ENCODE data around the gene CD2BP2. TPM values are rescaled to one million over a fixed set of nuclear protein-coding genes. Genes with fewer than 3 reads are reported as not detected.
A peak's percentile ranks its signal among the peaks of the same experiment; 100 is the strongest.

The CD2BP2 gene
- total and polyA plus RNA-seq, 2 donors (not counting 1 experiment from before 2014, with no cell fraction given) = 26.1 to 80.1 TPM

DNA sequence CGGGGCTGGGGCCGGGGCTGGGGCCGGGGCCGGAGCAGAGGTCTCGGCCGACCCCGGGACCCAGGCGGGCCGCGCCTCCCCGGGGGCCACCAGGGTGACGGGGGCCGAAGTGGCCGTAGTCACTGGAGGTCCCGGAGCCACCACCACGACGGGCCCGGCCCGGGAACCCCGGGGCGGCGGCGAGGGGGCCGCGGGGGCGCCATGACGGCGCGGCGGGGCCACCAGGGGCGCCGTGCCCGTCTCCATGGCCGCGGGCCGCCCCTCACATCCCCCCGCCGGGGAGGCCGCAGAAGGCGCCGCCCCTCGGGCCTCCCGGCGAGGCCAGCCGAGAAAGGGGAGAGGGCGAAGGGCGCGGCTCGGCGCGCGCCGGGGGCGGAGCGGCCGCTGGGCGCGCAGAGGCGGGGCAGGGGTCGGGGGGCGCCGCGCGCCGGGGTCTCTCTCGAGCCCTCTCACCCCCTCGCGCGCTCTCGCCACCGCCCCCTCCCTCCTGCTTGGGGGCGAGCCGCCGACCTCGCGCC lies 14.9 kb upstream of the CD2BP2 start:
- ChIA-PET POLR2A (interaction anchor here (0.6 to 2.2 kb wide), 10 partner anchors 13 to 312 kb away, joined by 3 to 13 read pairs (median 5); partner anchors contain the start of genes ALDOA, FBRS, SEPTIN1 and TBX6), CTCF (interaction anchor here (0.9 to 4.0 kb wide), 8 partner anchors 13 to 278 kb away, joined by 3 to 37 read pairs (median 8); partner anchors contain the start of genes SEPTIN1, ZNF48 and ZNF771)
- H3K4me2 ChIP-seq (replicated peaks; ENCODE audit: low read depth, low read length, poor library complexity, severe bottlenecking) = peak overlapping the region; percentile 93
- no peak for DNase-seq
- intact Hi-C loops (cut with micrococcal nuclease) = loop anchor here (1.0 to 10.0 kb wide), 14 partner anchors 8 to 1445 kb away; partner anchors contain the start of genes ALDOA, CD2BP2, FBRS and FBXL19
- H2AFZ ChIP-seq (ENCODE audit: insufficient read depth, low read depth, low read length, poor library complexity, severe bottlenecking) = peak overlapping the region; percentile 55
- H3K27me3 ChIP-seq (replicated peaks in 1 of 4; ENCODE audit: control extremely low read depth in 1 of 4, control insufficient read depth in 3 of 4, insufficient read depth in 4 of 4, low read length in 3 of 4) = no peaks in the 10 kb centered on the region
- H3K36me3 ChIP-seq (replicated peaks in 1 of 2; ENCODE audit: control extremely low read depth in 1 of 2, control insufficient read depth in 1 of 2, extremely low read depth in 1 of 2, insufficient read depth in 2 of 2, low read length in 1 of 2) = peaks cover 0 to 10% of the 10 kb centered on the region in 2 experiments
- no peaks in the 10 kb centered on the region for H3K9me3 Mint-ChIP-seq (ENCODE audit: insufficient read depth)
- WGBS (ENCODE audit: insufficient coverage) = under 1% methylated on average over 76 of the region's 76 CpGs
- no peaks in the 10 kb centered on the region for H3K9me3 ChIP-seq (ENCODE audit: control extremely low read depth in 1 of 3, control insufficient read depth in 2 of 3, insufficient read depth in 1 of 3, low read length in 2 of 3)
- H3K27ac Mint-ChIP-seq = peak overlapping the region; percentile 90
- H3K27me3 Mint-ChIP-seq = no peaks in the 10 kb centered on the region
- peak overlapping the region in 4 of 5 experiments; percentile 46 to 77 (median 72) for H3K4me3 ChIP-seq (ENCODE audit: control extremely low read depth in 1 of 5, extremely low read depth in 1 of 5, insufficient read depth in 1 of 5, low read depth in 2 of 5, low read length in 4 of 5)
- peak overlapping the region; percentile 74 for H3K9ac ChIP-seq (ENCODE audit: low read length)
- H3K4me1 Mint-ChIP-seq = peaks cover 48% of the 10 kb centered on the region
- peak overlapping the region; percentile 86 for H3K4me3 Mint-ChIP-seq
- peaks cover 43% of the 10 kb centered on the region for H4K20me1 ChIP-seq (ENCODE audit: control insufficient read depth, insufficient read depth, low read length, poor library complexity, severe bottlenecking)
- TF ChIP-seq EZH2 (IDR thresholded peaks at IDR 0.05; ENCODE audit: borderline replicate concordance, insufficient read depth, low read depth, low read length, poor library complexity, severe bottlenecking) = no peak
- TF ChIP-seq, protein P1, sequence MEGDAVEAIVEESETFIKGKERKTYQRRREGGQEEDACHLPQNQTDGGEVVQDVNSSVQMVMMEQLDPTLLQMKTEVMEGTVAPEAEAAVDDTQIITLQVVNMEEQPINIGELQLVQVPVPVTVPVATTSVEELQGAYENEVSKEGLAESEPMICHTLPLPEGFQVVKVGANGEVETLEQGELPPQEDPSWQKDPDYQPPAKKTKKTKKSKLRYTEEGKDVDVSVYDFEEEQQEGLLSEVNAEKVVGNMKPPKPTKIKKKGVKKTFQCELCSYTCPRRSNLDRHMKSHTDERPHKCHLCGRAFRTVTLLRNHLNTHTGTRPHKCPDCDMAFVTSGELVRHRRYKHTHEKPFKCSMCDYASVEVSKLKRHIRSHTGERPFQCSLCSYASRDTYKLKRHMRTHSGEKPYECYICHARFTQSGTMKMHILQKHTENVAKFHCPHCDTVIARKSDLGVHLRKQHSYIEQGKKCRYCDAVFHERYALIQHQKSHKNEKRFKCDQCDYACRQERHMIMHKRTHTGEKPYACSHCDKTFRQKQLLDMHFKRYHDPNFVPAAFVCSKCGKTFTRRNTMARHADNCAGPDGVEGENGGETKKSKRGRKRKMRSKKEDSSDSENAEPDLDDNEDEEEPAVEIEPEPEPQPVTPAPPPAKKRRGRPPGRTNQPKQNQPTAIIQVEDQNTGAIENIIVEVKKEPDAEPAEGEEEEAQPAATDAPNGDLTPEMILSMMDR (IDR thresholded peaks at IDR 0.05) = no peak
- peak overlapping the region in 1 of 2 donors; percentile 65 for H3K27ac ChIP-seq (ENCODE audit: low read length in 2 of 2)
- H3K4me1 ChIP-seq (ENCODE audit: control insufficient read depth in 2 of 2, insufficient read depth in 2 of 2, low read length in 2 of 2) = peaks cover 25 to 35% of the 10 kb centered on the region in 2 donors
- ATAC-seq (ENCODE audit: low read depth) = peak; percentile 1
- peaks cover 45% of the 10 kb centered on the region for H3K79me2 ChIP-seq (ENCODE audit: control insufficient read depth, insufficient read depth, low read length)

All from B cell (primary cell).